H1 (cell line): ENCODE data around the gene DAB2IP. TPM values are rescaled to one million over a fixed set of nuclear protein-coding genes. Genes with fewer than 3 reads are reported as not detected.

Experiments
- CTCF ChIA-PET: fragments of 300-600 bp; sonication (Branson Sonifier 250); formaldehyde crosslinking; loops from one replicate; lab custom pipeline; 2021; ENCODE audit not compliant: partially characterized antibody; lab: Charles Lee
- POLR2A ChIA-PET: fragments of 300-600 bp; sonication (Branson Sonifier 250); formaldehyde crosslinking; loops from one replicate; lab custom pipeline; 2021; ENCODE audit warnings: inconsistent platforms; ENCODE audit not compliant: partially characterized antibody; lab: Charles Lee
- DNase-seq, 2 experiments: peaks; one replicate each; pipeline versions ENCODE4 v3.0.0 to v3.0.0-alpha.2; 2010 to 2022; ENCODE audit warnings: low spot score in 2 of 2, low read depth in 1 of 2, mixed read lengths in 1 of 2
- FAIRE-seq: peaks from 2 replicates; lab custom pipeline; 2011; peaks lifted over from hg19 to GRCh38; lab: Jason Lieb, UNC
- H2AFZ ChIP-seq: 2 replicates; pipeline ENCODE4 v1.8.1; 2012; ENCODE audit warnings: low read length, inconsistent platforms
- H2AK5ac ChIP-seq: 2 replicates; pipeline ENCODE4 v1.6.1; 2013; ENCODE audit warnings: low read depth, low read length
- H2BK120ac ChIP-seq: replicated peaks from 2 replicates; pipeline ENCODE3; 2013; ENCODE audit warnings: low read depth, low read length, inconsistent platforms
- H2BK12ac ChIP-seq: 2 replicates; pipeline ENCODE4 v1.6.1; 2013; ENCODE audit warnings: low read depth, low read length
- H2BK15ac ChIP-seq: 2 replicates; pipeline ENCODE4 v1.6.1; 2013; ENCODE audit warnings: low read length
- H2BK20ac ChIP-seq: 2 replicates; pipeline ENCODE4 v1.6.1; 2013; ENCODE audit warnings: low read length
- H2BK5ac ChIP-seq: 2 replicates; pipeline ENCODE4 v1.6.1; 2013; ENCODE audit warnings: low read depth, low read length
- H3K14ac ChIP-seq: 2 replicates; pipeline ENCODE4 v1.6.1; 2013; ENCODE audit warnings: inconsistent platforms; ENCODE audit not compliant: insufficient read length
- H3K18ac ChIP-seq: 2 replicates; pipeline ENCODE4 v1.6.1; 2013; ENCODE audit warnings: low read length; ENCODE audit errors: extremely low read depth
- H3K23ac ChIP-seq: 2 replicates; pipeline ENCODE4 v1.6.1; 2013; ENCODE audit warnings: inconsistent platforms; ENCODE audit not compliant: insufficient read length
- H3K23me2 ChIP-seq: 2 replicates; pipeline ENCODE4 v1.6.1; 2013; ENCODE audit warnings: low read depth, low read length
- H3K27ac ChIP-seq: 2 replicates; pipeline ENCODE4 v1.6.1; 2011; ENCODE audit warnings: low read depth, low read length, inconsistent platforms
- H3K27me3 ChIP-seq, 4 experiments: replicated peaks in 1 of 4; 1 replicate in 1 of 4; 2 replicates in 3 of 4; pipeline versions ENCODE4 v1.6.1 to v1.8.1; 2011 to 2013; ENCODE audit warnings: low read length in 3 of 4, mild to moderate bottlenecking in 3 of 4, inconsistent platforms in 2 of 4, mixed read lengths in 2 of 4, moderate library complexity in 1 of 4; ENCODE audit not compliant: control insufficient read depth in 3 of 4, insufficient read depth in 3 of 4; ENCODE audit errors: extremely low read depth in 1 of 4
- H3K36me3 ChIP-seq, 4 experiments: 2 replicates each; pipeline versions ENCODE4 v1.6.1 to v1.8.1; 2011 to 2013; ENCODE audit warnings: mild to moderate bottlenecking in 4 of 4, low read length in 3 of 4, moderate library complexity in 2 of 4, control low read depth in 1 of 4, inconsistent platforms in 1 of 4; ENCODE audit not compliant: insufficient read depth in 4 of 4, control insufficient read depth in 2 of 4
- H3K4ac ChIP-seq: replicated peaks from 2 replicates; pipeline ENCODE3; 2013; ENCODE audit warnings: low read length, low read depth, mixed read lengths, inconsistent platforms; ENCODE audit not compliant: insufficient read length
- H3K4me1 ChIP-seq, 4 experiments: replicated peaks in 1 of 4; 1 replicate in 1 of 4; 2 replicates in 3 of 4; pipeline versions ENCODE4 v1.6.1 to v1.8.1; 2011 to 2013; ENCODE audit warnings: low read length in 3 of 4, inconsistent platforms in 2 of 4, mixed read lengths in 1 of 4; ENCODE audit not compliant: insufficient read depth in 4 of 4, control insufficient read depth in 3 of 4
- H3K4me2 ChIP-seq, 2 experiments: 2 replicates each; pipeline versions ENCODE4 v1.6.1 to v1.8.1; 2011 to 2013; ENCODE audit warnings: low read depth in 2 of 2, low read length in 2 of 2, control low read depth in 1 of 2, inconsistent platforms in 1 of 2, mild to moderate bottlenecking in 1 of 2; ENCODE audit not compliant: insufficient read depth in 1 of 2
- H3K4me3 ChIP-seq, 4 experiments: fragments of 200-600, 300-600 bp in 1 of 4; sonication (generic), shearing (Covaris generic), sonication (Bioruptor Twin) in 1 of 4; 2 replicates each; pipeline versions ENCODE4 v1.5.1 to v1.8.1; 2011 to 2016; ENCODE audit warnings: low read length in 4 of 4, low read depth in 3 of 4, control low read depth in 2 of 4, inconsistent platforms in 2 of 4, mild to moderate bottlenecking in 2 of 4, mixed read lengths in 1 of 4, moderate library complexity in 1 of 4; ENCODE audit not compliant: insufficient read depth in 2 of 4; ENCODE audit errors: extremely low read depth in 1 of 4
- H3K56ac ChIP-seq: replicated peaks from 2 replicates; pipeline ENCODE3; 2013; ENCODE audit warnings: low read depth, mild to moderate bottlenecking, mixed read lengths, low read length, inconsistent platforms; ENCODE audit not compliant: insufficient read length
- H3K79me1 ChIP-seq: 2 replicates; pipeline ENCODE4 v1.6.1; 2013; ENCODE audit warnings: low read depth, low read length, control low read depth
- H3K79me2 ChIP-seq, 2 experiments: 2 replicates each; pipeline versions ENCODE4 v1.6.1 to v1.8.1; 2012 to 2013; ENCODE audit warnings: low read length in 2 of 2, mild to moderate bottlenecking in 2 of 2, inconsistent platforms in 1 of 2; ENCODE audit not compliant: insufficient read depth in 2 of 2, control insufficient read depth in 1 of 2
- H3K9ac ChIP-seq, 4 experiments: replicated peaks in 1 of 4; 1 replicate in 1 of 4; 2 replicates in 3 of 4; pipeline versions ENCODE4 v1.6.1 to v1.8.1; 2011 to 2013; ENCODE audit warnings: low read depth in 3 of 4, low read length in 3 of 4, control low read depth in 2 of 4, mild to moderate bottlenecking in 2 of 4, moderate library complexity in 2 of 4, inconsistent platforms in 1 of 4; ENCODE audit errors: extremely low read depth in 1 of 4
- H3K9me3 ChIP-seq, 2 experiments: 2 replicates each; pipeline versions ENCODE4 v1.6.1 to v1.8.1; 2012 to 2013; ENCODE audit warnings: mild to moderate bottlenecking in 2 of 2, moderate library complexity in 2 of 2, control low read depth in 1 of 2, inconsistent platforms in 1 of 2, low read depth in 1 of 2, low read length in 1 of 2, mixed read lengths in 1 of 2; ENCODE audit not compliant: insufficient read depth in 2 of 2
- H4K20me1 ChIP-seq, 2 experiments: replicated peaks in 1 of 2; 2 replicates each; pipeline versions ENCODE3 to v1.8.1; 2011 to 2013; ENCODE audit warnings: inconsistent platforms in 2 of 2, low read length in 2 of 2, mild to moderate bottlenecking in 1 of 2; ENCODE audit not compliant: insufficient read depth in 2 of 2, control insufficient read depth in 1 of 2
- H4K5ac ChIP-seq: 2 replicates; pipeline ENCODE4 v1.6.1; 2013; ENCODE audit warnings: low read length, low read depth, mixed read lengths, inconsistent platforms; ENCODE audit not compliant: insufficient read length
- H4K8ac ChIP-seq: 2 replicates; pipeline ENCODE4 v1.8.0; 2013; ENCODE audit warnings: mild to moderate bottlenecking, moderate library complexity, low read length, inconsistent platforms; ENCODE audit not compliant: insufficient read depth; ENCODE audit errors: extremely low read depth
- H4K91ac ChIP-seq: replicated peaks from 2 replicates; pipeline ENCODE3; 2013; ENCODE audit warnings: low read length, mixed read lengths, inconsistent platforms; ENCODE audit not compliant: insufficient read length
- ATF3 ChIP-seq: IDR thresholded peaks from 2 replicates; pipeline ENCODE4 v1.6.1; 2011; ENCODE audit warnings: low read depth, mild to moderate bottlenecking, low read length; ENCODE audit not compliant: insufficient read depth
- BACH1 ChIP-seq: IDR thresholded peaks from 2 replicates; pipeline ENCODE4 v1.6.1; 2012; ENCODE audit warnings: low read length, improper control_type of control experiment
- HDAC2 ChIP-seq, 2 experiments: fragments of 300-600 bp in 1 of 2; sonication (generic) in 1 of 2; IDR thresholded peaks; 2 replicates each; pipeline ENCODE4 v1.6.1; 2011 to 2012; ENCODE audit warnings: low read depth in 2 of 2, low read length in 2 of 2, mild to moderate bottlenecking in 2 of 2, moderate library complexity in 2 of 2, borderline replicate concordance in 1 of 2, inconsistent platforms in 1 of 2
- JUND ChIP-seq: IDR thresholded peaks from 2 replicates; pipeline ENCODE4 v1.6.1; 2011; ENCODE audit warnings: mild to moderate bottlenecking, improper control_type of control experiment, low read length
- KDM5A ChIP-seq: fragments of 200-600 bp; IDR thresholded peaks from 2 replicates; pipeline ENCODE4 v1.7.1; 2012; ENCODE audit warnings: mild to moderate bottlenecking, low read length, inconsistent platforms, mixed read lengths
- NANOG ChIP-seq: IDR thresholded peaks from 2 replicates; pipeline ENCODE4 v1.6.1; 2011; ENCODE audit warnings: low read length, low read depth, mild to moderate bottlenecking, inconsistent platforms; ENCODE audit not compliant: insufficient read depth, poor library complexity, severe bottlenecking
- RBBP5 ChIP-seq: IDR thresholded peaks from 2 replicates; pipeline ENCODE4 v1.7.1; 2012; ENCODE audit warnings: low read depth, mild to moderate bottlenecking, inconsistent platforms, low read length, moderate library complexity, borderline replicate concordance
- RNF2 ChIP-seq: fragments of 200-900, 300-1000 bp; sonication (generic); IDR thresholded peaks from 2 replicates; pipeline ENCODE4 v1.7.1; 2016; ENCODE audit warnings: borderline replicate concordance, low read depth, mild to moderate bottlenecking, antibody characterized with exemption, low read length; ENCODE audit not compliant: poor library complexity, severe bottlenecking; ENCODE audit errors: missing control alignments
- TBP ChIP-seq: IDR thresholded peaks from 2 replicates; pipeline ENCODE4 v1.6.1; 2011; ENCODE audit warnings: low read depth, low read length, improper control_type of control experiment
- TEAD4 ChIP-seq: IDR thresholded peaks from 2 replicates; pipeline ENCODE4 v1.6.1; 2012; ENCODE audit warnings: low read depth, low read length, inconsistent platforms, mixed read lengths
- WGBS, 2 experiments: shearing (Covaris generic) in 1 of 2; methylation state at CpG; one replicate each; pipeline versions ENCODE4 v1.1.6 to v1.1.7; 2013 to 2015; ENCODE audit warnings: low lambda C conversion rate in 2 of 2, mixed read lengths in 2 of 2, inconsistent platforms in 1 of 2, low coverage in 1 of 2, missing lambda C conversion rate in 1 of 2; ENCODE audit not compliant: insufficient replicate concordance in 2 of 2, insufficient coverage in 1 of 2, insufficient read length in 1 of 2; ENCODE audit errors: extremely low coverage in 1 of 2, missing lambda C conversion rate in 1 of 2; 5-methylcytosine and 5-hydroxymethylcytosine counted together
- polyA plus RNA-seq, 7 experiments: library from polyadenylated mRNA; depleted of rRNA in 3 of 7; stranded (reverse) in 5 of 7; unstranded in 2 of 7; fragments of >200 nt in 5 of 7; fragments of 200-250 nt in 2 of 7; gene quantifications; 1 replicate in 5 of 7; 2 replicates in 1 of 7; 4 replicates in 1 of 7; pipeline versions ENCODE4 v1.2.1 to v1.2.3, GENCODE V29; 2011 to 2013; ENCODE audit warnings: missing spikeins in 2 of 7, mixed read lengths in 2 of 7
- total RNA-seq: library from RNA; stranded (reverse); fragmentation: NEBNext Ultra II Directional; extraction: Animal tissue kit (Norgen Biotek cat#: 25700); gene quantifications from 2 replicates; pipeline ENCODE4 v1.2.1, GENCODE V29; 2021

The DAB2IP gene
- total and polyA plus RNA-seq, 2 of the 8 experiments (the other 6 are each of a cell fraction or from before 2014, with no cell fraction given) = 19.7 to 39.5 TPM

- H4K5ac ChIP-seq = no peak overlapping the region
- H3K27me3 ChIP-seq = no peaks in the 10 kb centered on the region; a peak in 1 of 7 replicates
- 0 out of 2 replicates have a peak, but pooled peaks cover 1% of the 10 kb centered on the region for H3K23me2 ChIP-seq
- H2AFZ ChIP-seq = no peak overlapping the region
- ChIA-PET POLR2A (no interaction called here), CTCF (interaction anchor here (0.7 to 7.9 kb wide), 10 partner anchors 18 to 116 kb away, joined by 3 to 56 read pairs (median 6); no protein-coding TSS in a partner anchor)
- no peak overlapping the region for H3K14ac ChIP-seq
- no peak overlapping the region for H3K9ac ChIP-seq
- H3K9me3 ChIP-seq = no peaks in the 10 kb centered on the region
- no peak overlapping the region for H3K56ac ChIP-seq
- H2BK15ac ChIP-seq = no peak overlapping the region
- H2BK20ac ChIP-seq = no peak overlapping the region
- H2BK12ac ChIP-seq = no peak overlapping the region
- H4K91ac ChIP-seq = no peak overlapping the region
- H3K4me1 ChIP-seq = peaks cover 0 to 7% (median 1%) of the 10 kb centered on the region in 4 experiments; a peak in 2 of 7 replicates
- no peak for DNase-seq
- FAIRE-seq = no peak
- H2AK5ac ChIP-seq = no peak overlapping the region
- H3K18ac ChIP-seq = no peak overlapping the region
- H4K20me1 ChIP-seq = peaks cover 6 to 24% of the 10 kb centered on the region in 2 experiments
- WGBS, 2 experiments = 91% methylated on average over 3 of the region's 3 CpGs; no CpG with 5 or more reads in 1 of the 2 experiments
- TF ChIP-seq JUND = no peak
- TF ChIP-seq RNF2 = no peak
- no peak for TF ChIP-seq HDAC2 (IDR thresholded peaks at IDR 0.05; ENCODE audit: borderline replicate concordance in 1 of 2, low read depth in 2 of 2, low read length in 2 of 2)
- no peak for TF ChIP-seq KDM5A
- no peak for TF ChIP-seq TEAD4
- no peak for TF ChIP-seq NANOG
- no peak for TF ChIP-seq ATF3
- TF ChIP-seq TBP = no peak
- no peak for TF ChIP-seq RBBP5
- TF ChIP-seq BACH1 = no peak
- H3K36me3 ChIP-seq = no peaks in the 10 kb centered on the region
- H2BK120ac ChIP-seq = no peak overlapping the region
- no peak overlapping the region for H3K4ac ChIP-seq
- peaks cover 7% of the 10 kb centered on the region for H3K79me1 ChIP-seq
- H3K4me3 ChIP-seq = no peak overlapping the region
- H2BK5ac ChIP-seq = no peak overlapping the region
- no peak overlapping the region for H3K23ac ChIP-seq
- no peak overlapping the region for H4K8ac ChIP-seq
- H3K27ac ChIP-seq = no peak overlapping the region
- H3K79me2 ChIP-seq = peaks cover 0 to 8% of the 10 kb centered on the region in 2 experiments; a peak in 1 of 4 replicates
- no peak overlapping the region for H3K4me2 ChIP-seq
Measured at GRCh38 chr9:121662359-121662758, 10.9 kb downstream of the DAB2IP start.
